Right lobe of liver (tissue), 4 donors: ENCODE measurements around the gene MIEN1.

Experiments
- CTCF ChIP-seq, 4 donors: fragments of 200-600 bp in 3 of 4; fragments of 450-650 bp in 1 of 4; IDR thresholded peaks; one replicate each; pipeline versions ENCODE4 v1.5.1 to v1.8.0; 2016 to 2022; ENCODE audit warnings: antibody characterized with exemption in 4 of 4, mild to moderate bottlenecking in 2 of 4
- POLR2A ChIP-seq: fragments of 450-650 bp; IDR thresholded peaks from one replicate; pipeline ENCODE4 v1.6.1; 2017; ENCODE audit warnings: antibody characterized with exemption, mild to moderate bottlenecking
- donor health status: DM: no; HTN: no; CAD: no.
- donor health status: DM: no; HTN: no; CAD: no.
- donor health status: DM: no; HTN: yes; CAD: no.

GRCh38 chr17:39742856-39743436, 12.6 kb upstream of the MIEN1 start:
- TF ChIP-seq CTCF (IDR thresholded peaks at IDR 0.05) (no peak), POLR2A (no peak)
